DOHH2 (cell line): Measurements from ENCODE around the gene TREX2.

ENCODE experiments used
- H3F3A ChIP-seq: fragments of 200-600 bp; sonication (generic), shearing (Covaris generic); 2 replicates; pipeline ENCODE4 v1.6.0; 2016; ENCODE audit warnings: antibody characterized with exemption, mild to moderate bottlenecking; ENCODE audit not compliant: control insufficient read depth, insufficient read depth
- H3K27ac ChIP-seq: fragments of 200-600 bp; sonication (generic); 2 replicates; pipeline ENCODE4 v1.5.1; 2014; ENCODE audit warnings: low read depth, mild to moderate bottlenecking, low read length, moderate library complexity
- H3K27me3 ChIP-seq: fragments of 200-600 bp; sonication (generic); 2 replicates; pipeline ENCODE4 v1.6.1; 2014; ENCODE audit warnings: mild to moderate bottlenecking, low read length, mixed read lengths; ENCODE audit not compliant: control insufficient read depth
- H3K36me3 ChIP-seq: fragments of 200-600 bp; sonication (generic); 2 replicates; pipeline ENCODE4 v1.6.1; 2014; ENCODE audit warnings: mild to moderate bottlenecking, low read length, moderate library complexity, mixed read lengths; ENCODE audit not compliant: control insufficient read depth
- H3K4me1 ChIP-seq: fragments of 200-600 bp; sonication (generic); 2 replicates; pipeline ENCODE4 v1.6.1; 2014; ENCODE audit warnings: mild to moderate bottlenecking, low read length, mixed read lengths; ENCODE audit not compliant: control insufficient read depth
- H3K4me2 ChIP-seq: fragments of 200-600 bp; sonication (generic); 2 replicates; pipeline ENCODE4 v1.6.0; 2014; ENCODE audit warnings: mild to moderate bottlenecking, low read length, moderate library complexity
- H3K4me3 ChIP-seq: fragments of 200-600 bp; sonication (generic); 2 replicates; pipeline ENCODE4 v1.5.1; 2014; ENCODE audit warnings: mild to moderate bottlenecking, low read length, mixed read lengths
- H3K79me2 ChIP-seq: fragments of 200-600 bp; sonication (generic); 2 replicates; pipeline ENCODE4 v1.6.1; 2014; ENCODE audit warnings: mild to moderate bottlenecking, low read length, mixed read lengths; ENCODE audit not compliant: control insufficient read depth
- H3K9me2 ChIP-seq: fragments of 200-600 bp; sonication (generic); replicated peaks from 2 replicates; pipeline ENCODE4 v1.6.1; 2014; ENCODE audit warnings: mild to moderate bottlenecking, low read length, mixed read lengths; ENCODE audit not compliant: control insufficient read depth
- H3K9me3 ChIP-seq: fragments of 200-600 bp; sonication (generic); 2 replicates; pipeline ENCODE4 v1.6.1; 2014; ENCODE audit warnings: antibody characterized with exemption, low read length, mixed read lengths; ENCODE audit not compliant: control insufficient read depth, insufficient read depth
- H4K20me1 ChIP-seq: fragments of 200-600 bp; sonication (generic); 2 replicates; pipeline ENCODE4 v1.6.0; 2014; ENCODE audit warnings: low read depth, mild to moderate bottlenecking, antibody characterized with exemption, low read length, moderate library complexity; ENCODE audit not compliant: control insufficient read depth, insufficient read depth
- CTCF ChIP-seq: fragments of 200-600 bp; sonication (generic); IDR thresholded peaks from one replicate; pipeline ENCODE4 v1.5.1; 2014; ENCODE audit warnings: antibody characterized with exemption, mild to moderate bottlenecking, low read depth, low read length; ENCODE audit not compliant: poor library complexity, severe bottlenecking
- EZH2phosphoT487 ChIP-seq: fragments of 200-600 bp; sonication (generic); IDR thresholded peaks from 2 replicates; pipeline ENCODE4 v1.6.1; 2017; ENCODE audit warnings: borderline replicate concordance, mild to moderate bottlenecking, antibody characterized with exemption, low read length, moderate library complexity, mixed read lengths

The TREX2 gene

GRCh38 chrX:153445106-153445855 is 575 bp downstream of the TREX2 start:
- H4K20me1 ChIP-seq = no peaks in the 10 kb centered on the region
- no peaks in the 10 kb centered on the region for H3K79me2 ChIP-seq
- no peak overlapping the region for H3K4me3 ChIP-seq
- no peaks in the 10 kb centered on the region for H3K9me3 ChIP-seq
- no peaks in the 10 kb centered on the region for H3K36me3 ChIP-seq
- TF ChIP-seq CTCF = no peak
- no peak for TF ChIP-seq EZH2phosphoT487
- no peak overlapping the region for H3K4me2 ChIP-seq
- no peaks in the 10 kb centered on the region for H3F3A ChIP-seq
- no peak overlapping the region for H3K27ac ChIP-seq
- H3K27me3 ChIP-seq = no peaks in the 10 kb centered on the region
- H3K9me2 ChIP-seq = no peaks in the 10 kb centered on the region
- no peaks in the 10 kb centered on the region for H3K4me1 ChIP-seq

GRCh38 chrX:153444333-153445011 is 1.4 kb downstream of the TREX2 start:
- Histone ChIP-seq H3K27me3 (no peaks in the 10 kb centered on the region), H3K9me2 (no peaks in the 10 kb centered on the region), H3K4me3 (no peak overlapping the region), H3K27ac (no peak overlapping the region), H4K20me1 (no peaks in the 10 kb centered on the region), H3K9me3 (no peaks in the 10 kb centered on the region), H3K36me3 (no peaks in the 10 kb centered on the region), H3K4me2 (no peak overlapping the region), H3K79me2 (no peaks in the 10 kb centered on the region), H3K4me1 (no peaks in the 10 kb centered on the region), H3F3A (no peaks in the 10 kb centered on the region)
- TF ChIP-seq EZH2phosphoT487 = no peak
- TF ChIP-seq CTCF = no peak

- TF ChIP-seq EZH2phosphoT487 (no peak), CTCF (no peak)
- Histone ChIP-seq H3K9me2 (no peaks in the 10 kb centered on the region), H4K20me1 (no peaks in the 10 kb centered on the region), H3F3A (no peaks in the 10 kb centered on the region), H3K27ac (no peak overlapping the region), H3K36me3 (no peaks in the 10 kb centered on the region), H3K9me3 (no peaks in the 10 kb centered on the region), H3K4me3 (no peak overlapping the region), H3K4me2 (no peak overlapping the region), H3K27me3 (no peaks in the 10 kb centered on the region), H3K4me1 (no peaks in the 10 kb centered on the region), H3K79me2 (no peaks in the 10 kb centered on the region)
Measured at GRCh38 chrX:153443476-153444332, 2.2 kb downstream of the TREX2 start.
